ENCODE results near the gene CST5. TPM values are rescaled to one million over a fixed set of nuclear protein-coding genes. Genes with fewer than 3 reads are reported as not detected.
A peak's percentile ranks its signal among the peaks of the same experiment; 100 is the strongest.
"Not testable (repeated sequence)": the region's sequence is repeated elsewhere in the genome, so short reads cannot be mapped to it uniquely, and the experiment has no call there.

The CST5 gene
- total RNA-seq, 6 experiments from 2014 or later = not detected

GRCh38 chr20:23917024-23917725 is 37.6 kb upstream of the CST5 start:
- ATAC-seq = no peak
- WGBS (ENCODE audit: insufficient coverage, low coverage, low lambda C conversion rate, missing lambda C conversion rate) = 67% methylated on average over 8 of the region's 9 CpGs
- no peak for DNase-seq
- no peaks in the 10 kb centered on the region for H3K9me3 ChIP-seq
- H3K27ac ChIP-seq = no peak overlapping the region
- no peaks in the 10 kb centered on the region for H3K36me3 ChIP-seq
- no peaks in the 10 kb centered on the region for H3K27me3 ChIP-seq
- intact Hi-C loops (cut with DNase I) = no loop called here
- no peak overlapping the region for H3K4me3 ChIP-seq
- TF ChIP-seq CTCF (IDR thresholded peaks at IDR 0.05) (no peak), POLR2A (IDR thresholded peaks at IDR 0.05) (no peak)
- no peaks in the 10 kb centered on the region for H3K4me1 ChIP-seq

- DNase-seq (no peak), ATAC-seq (no peak)
- 50% methylated on average over 1 of the region's 1 CpG for WGBS (ENCODE audit: insufficient coverage, low coverage, low lambda C conversion rate, missing lambda C conversion rate)
- H3K4me1 ChIP-seq = no peaks in the 10 kb centered on the region
- no peak overlapping the region for H3K4me3 ChIP-seq
- no peaks in the 10 kb centered on the region for H3K9me3 ChIP-seq
- H3K36me3 ChIP-seq = no peaks in the 10 kb centered on the region
- H3K27ac ChIP-seq = no peak overlapping the region
- H3K27me3 ChIP-seq = no peaks in the 10 kb centered on the region
- no peak for TF ChIP-seq CTCF (IDR thresholded peaks at IDR 0.05)
- TF ChIP-seq POLR2A (IDR thresholded peaks at IDR 0.05) = no peak
- intact Hi-C loops (cut with DNase I) = no loop called here
Observed at GRCh38 chr20:23915844-23916243, 36.3 kb upstream of the CST5 start.

GRCh38 chr20:23914469-23914868 is 34.9 kb upstream of the CST5 start:
- H3K4me3 ChIP-seq; DNase-seq; H3K27ac ChIP-seq; H3K27me3 ChIP-seq; intact Hi-C loops (cut with DNase I); H3K36me3 ChIP-seq; ATAC-seq; H3K4me1 ChIP-seq; H3K9me3 ChIP-seq: not testable (repeated sequence)
- WGBS (ENCODE audit: insufficient coverage, low coverage, low lambda C conversion rate, missing lambda C conversion rate) = 75% methylated on average over 1 of the region's 4 CpGs

DNA sequence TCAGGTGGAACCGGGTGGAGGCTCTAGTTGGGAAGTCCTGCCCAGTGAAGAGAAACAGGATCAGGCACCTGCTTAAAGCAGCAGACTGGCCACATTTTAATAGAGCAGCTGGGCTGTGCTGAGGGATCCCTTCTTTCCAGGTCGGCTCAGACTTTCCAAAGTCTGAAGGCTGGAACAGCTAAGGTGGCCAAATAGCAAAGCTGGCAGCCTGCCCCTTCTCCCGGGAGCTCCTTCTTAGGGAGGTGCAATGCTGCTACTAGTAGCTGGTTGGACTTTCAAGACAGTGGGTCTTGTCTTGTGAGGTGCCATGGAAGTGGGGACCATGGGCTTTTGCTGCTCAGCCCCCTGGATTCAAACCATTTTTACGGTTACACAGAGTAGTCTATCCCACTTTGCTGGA is 30.7 kb upstream of the CST5 start:
- Histone ChIP-seq H3K9me3 (no peaks in the 10 kb centered on the region), H3K4me1 (no peaks in the 10 kb centered on the region), H3K27me3 (no peaks in the 10 kb centered on the region), H3K4me3 (no peak overlapping the region), H3K36me3 (no peaks in the 10 kb centered on the region), H3K27ac (no peak overlapping the region)
- WGBS (ENCODE audit: insufficient coverage, low coverage, low lambda C conversion rate, missing lambda C conversion rate) = 50% methylated on average over 2 of the region's 4 CpGs
- no peak for TF ChIP-seq POLR2A (IDR thresholded peaks at IDR 0.05)
- TF ChIP-seq CTCF (IDR thresholded peaks at IDR 0.05) = no peak
- no peak for ATAC-seq
- intact Hi-C loops (cut with DNase I) = no loop called here
- peak in 1 of 3 donors; percentile 18 for DNase-seq

DNA sequence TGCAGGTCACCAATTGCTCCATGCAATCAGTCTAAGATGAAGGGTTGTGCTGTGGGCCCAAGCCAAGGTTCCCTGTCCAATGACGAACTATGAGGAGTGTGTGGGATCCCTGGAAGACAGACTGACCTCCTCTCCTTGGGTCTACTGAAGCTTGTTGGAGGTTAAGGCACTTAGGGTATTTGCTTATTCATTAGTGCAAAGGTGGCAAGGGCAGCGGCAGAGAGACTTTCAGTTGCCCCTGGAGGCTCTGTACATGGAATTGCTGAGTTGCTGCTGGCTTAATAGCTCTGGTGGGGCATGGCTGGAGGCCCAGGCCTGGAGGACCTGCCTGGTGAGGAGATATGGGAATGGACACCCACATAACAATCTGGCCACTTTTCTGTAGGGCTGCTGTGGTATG is 29.8 kb upstream of the CST5 start:
- intact Hi-C loops (cut with DNase I) = no loop called here
- ATAC-seq (no peak), DNase-seq (no peak)
- Histone ChIP-seq H3K36me3 (no peaks in the 10 kb centered on the region), H3K4me1 (no peaks in the 10 kb centered on the region), H3K9me3 (no peaks in the 10 kb centered on the region), H3K4me3 (no peak overlapping the region), H3K27me3 (no peaks in the 10 kb centered on the region), H3K27ac (no peak overlapping the region)
- TF ChIP-seq CTCF (IDR thresholded peaks at IDR 0.05) = no peak
- no peak for TF ChIP-seq POLR2A (IDR thresholded peaks at IDR 0.05)
- WGBS (ENCODE audit: insufficient coverage, low coverage, low lambda C conversion rate, missing lambda C conversion rate) = 40% methylated on average over 1 of the region's 2 CpGs

Measured in right lobe of liver (tissue), 6 donors.